Esophagus squamous epithelium (tissue), 4 donors: Measurements from ENCODE around the gene VAT1L.

Source experiments
- CTCF ChIP-seq, 6 experiments: fragments of 450-650 bp in 4 of 6; fragments of 200-600 bp in 2 of 6; sonication (generic) in 2 of 6; IDR thresholded peaks; one replicate each; pipeline ENCODE4 v1.5.1; 2016 to 2019; ENCODE audit warnings: antibody characterized with exemption in 6 of 6, mild to moderate bottlenecking in 4 of 6, moderate library complexity in 4 of 6
- POLR2A ChIP-seq, 4 donors: fragments of 450-650 bp; IDR thresholded peaks; one replicate each; pipeline ENCODE4 v1.6.1; 2017; ENCODE audit warnings: antibody characterized with exemption in 4 of 4, mild to moderate bottlenecking in 4 of 4, moderate library complexity in 3 of 4

GRCh38 chr16:77840673-77841501 lies 52.5 kb downstream of the VAT1L start:
- TF ChIP-seq CTCF (IDR thresholded peaks at IDR 0.05), result no peak
- no peak for TF ChIP-seq POLR2A (IDR thresholded peaks at IDR 0.05)
